HG03095 (cell line): Measurements from ENCODE around the gene CD200R1L.
"Not testable (repeated sequence)": the region's sequence is repeated elsewhere in the genome, so short reads cannot be mapped to it uniquely, and the experiment has no call there.

Source experiments
- ATAC-seq: cut with Tn5 transposase; IDR thresholded peaks from one replicate; pipeline ENCODE4 v1.9.1; 2021; ENCODE audit warnings: moderate library complexity; ENCODE audit not compliant: unreplicated experiment

CD200R1L gene, protein sequence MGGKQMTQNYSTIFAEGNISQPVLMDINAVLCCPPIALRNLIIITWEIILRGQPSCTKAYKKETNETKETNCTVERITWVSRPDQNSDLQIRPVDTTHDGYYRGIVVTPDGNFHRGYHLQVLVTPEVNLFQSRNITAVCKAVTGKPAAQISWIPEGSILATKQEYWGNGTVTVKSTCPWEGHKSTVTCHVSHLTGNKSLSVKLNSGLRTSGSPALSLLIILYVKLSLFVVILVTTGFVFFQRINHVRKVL

GRCh38 chr3:112846764-112847163, at the start of gene CD200R1L:
TSS of gene CD200R1L (minus strand) at chr3:112846864. CDS start at chr3:112829367, 17,497 bp downstream.
- ATAC-seq: no peak

DNA sequence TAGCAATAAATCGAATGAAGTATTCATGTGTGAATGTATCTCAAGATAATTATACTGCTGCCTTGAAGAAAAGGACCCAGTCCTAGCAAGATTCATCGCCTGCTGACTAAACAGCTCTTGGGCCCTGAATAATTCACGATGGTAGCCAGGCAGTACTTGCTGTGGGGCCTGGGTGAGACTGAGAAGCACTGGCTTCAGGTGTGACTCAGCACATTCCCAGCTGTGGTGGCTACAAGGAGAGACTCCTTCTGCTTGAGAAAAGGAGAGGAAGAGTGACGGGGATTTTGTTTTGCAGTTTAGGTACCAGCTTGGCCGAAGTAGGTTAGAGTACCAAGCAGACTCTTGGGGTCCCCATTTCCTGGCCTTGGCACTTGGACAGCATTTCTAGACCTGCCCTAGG, 47.6 kb upstream of the CD200R1L start:
- no peak for ATAC-seq

DNA sequence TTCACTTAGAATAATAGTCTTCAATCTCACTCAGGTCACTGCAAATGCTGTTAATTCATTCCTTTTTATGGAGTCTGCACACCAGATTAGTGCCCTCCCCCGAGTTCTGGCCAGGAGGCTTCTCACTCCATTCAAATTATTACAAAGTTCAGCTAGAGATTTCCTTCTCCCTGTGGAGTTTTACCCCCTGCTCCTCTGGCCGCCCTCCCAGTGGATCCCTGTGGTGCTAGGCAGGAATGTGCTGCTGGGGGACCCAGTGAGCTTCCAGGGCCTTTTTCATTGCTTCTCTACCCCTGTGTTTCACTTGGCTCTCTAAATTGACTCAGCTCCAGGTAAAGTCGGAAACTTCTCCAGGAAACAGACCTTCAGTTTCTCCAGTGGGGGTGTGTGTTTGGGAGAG, 42.7 kb upstream of the CD200R1L start:
- ATAC-seq: no peak

GRCh38 chr3:112888381-112889085, 41.9 kb upstream of the CD200R1L start:
- no peak for ATAC-seq

- ATAC-seq: no peak
Measured at GRCh38 chr3:112884678-112885290, 38.1 kb upstream of the CD200R1L start.

GRCh38 chr3:112881891-112882290, 35.2 kb upstream of the CD200R1L start:
- ATAC-seq: no peak

- ATAC-seq: no peak
Measured at GRCh38 chr3:112875561-112875960, 28.9 kb upstream of the CD200R1L start.

DNA sequence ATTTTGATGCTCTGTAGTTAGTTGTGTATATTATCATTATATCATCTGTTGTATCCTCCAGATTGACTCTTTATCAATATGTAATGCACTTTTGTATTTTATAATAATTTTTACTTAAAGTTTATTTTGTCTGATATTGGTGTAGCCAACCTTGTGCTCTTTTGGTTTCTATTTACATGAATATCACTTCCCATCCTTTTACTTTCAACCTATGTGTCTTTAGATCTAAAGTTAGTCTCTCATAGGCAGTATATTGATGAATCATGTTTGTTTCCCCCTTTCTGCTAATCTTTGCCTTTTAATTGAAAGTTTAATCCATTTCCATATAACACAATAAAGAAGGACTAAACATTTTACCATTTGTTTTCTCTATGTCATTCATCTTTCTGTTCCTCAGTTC, 28.1 kb upstream of the CD200R1L start:
- ATAC-seq: no peak

DNA sequence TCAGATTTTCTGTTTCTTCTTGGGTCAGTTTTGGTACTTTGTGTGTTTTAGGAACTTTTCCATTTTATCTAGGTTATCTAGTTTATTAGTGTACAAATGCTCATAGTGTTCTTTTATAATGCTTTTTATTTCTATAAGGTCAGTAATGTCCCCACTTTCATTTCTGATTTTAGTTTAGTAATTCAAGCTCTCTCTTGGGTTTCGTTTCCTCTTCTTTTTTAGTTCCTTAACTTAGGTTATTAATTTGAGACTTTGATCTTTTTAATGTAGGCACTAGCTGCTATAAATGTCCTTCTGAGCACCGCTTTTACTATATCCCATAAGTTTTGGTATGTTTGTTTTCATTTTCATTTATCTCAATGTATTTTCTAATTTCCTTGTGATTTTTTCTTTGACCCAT, 27.0 kb upstream of the CD200R1L start:
- ATAC-seq: peak; percentile 78

GRCh38 chr3:112871735-112872134, 25.1 kb upstream of the CD200R1L start:
- ATAC-seq: no peak

GRCh38 chr3:112865757-112866156, 19.1 kb upstream of the CD200R1L start:
- no peak for ATAC-seq

DNA sequence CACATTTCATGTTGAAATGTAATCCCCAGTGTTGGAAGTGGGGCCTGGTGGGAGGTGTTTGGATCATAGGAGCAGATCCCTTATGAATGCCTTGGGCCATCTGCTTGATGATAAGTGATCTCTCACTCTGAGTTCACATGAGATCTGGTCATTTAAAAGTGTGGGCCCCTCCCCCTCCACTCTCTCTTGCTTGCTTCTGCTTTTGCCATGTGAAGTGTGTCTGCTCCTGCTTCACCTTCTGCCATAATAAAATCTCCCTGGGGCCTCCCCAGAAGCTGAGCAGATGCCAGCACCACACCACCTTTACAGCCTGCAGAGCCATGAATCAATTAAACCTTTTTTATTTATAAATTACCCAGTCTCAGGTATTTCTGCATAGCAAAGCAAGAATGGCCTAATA, 14.2 kb upstream of the CD200R1L start:
- no peak for ATAC-seq

DNA sequence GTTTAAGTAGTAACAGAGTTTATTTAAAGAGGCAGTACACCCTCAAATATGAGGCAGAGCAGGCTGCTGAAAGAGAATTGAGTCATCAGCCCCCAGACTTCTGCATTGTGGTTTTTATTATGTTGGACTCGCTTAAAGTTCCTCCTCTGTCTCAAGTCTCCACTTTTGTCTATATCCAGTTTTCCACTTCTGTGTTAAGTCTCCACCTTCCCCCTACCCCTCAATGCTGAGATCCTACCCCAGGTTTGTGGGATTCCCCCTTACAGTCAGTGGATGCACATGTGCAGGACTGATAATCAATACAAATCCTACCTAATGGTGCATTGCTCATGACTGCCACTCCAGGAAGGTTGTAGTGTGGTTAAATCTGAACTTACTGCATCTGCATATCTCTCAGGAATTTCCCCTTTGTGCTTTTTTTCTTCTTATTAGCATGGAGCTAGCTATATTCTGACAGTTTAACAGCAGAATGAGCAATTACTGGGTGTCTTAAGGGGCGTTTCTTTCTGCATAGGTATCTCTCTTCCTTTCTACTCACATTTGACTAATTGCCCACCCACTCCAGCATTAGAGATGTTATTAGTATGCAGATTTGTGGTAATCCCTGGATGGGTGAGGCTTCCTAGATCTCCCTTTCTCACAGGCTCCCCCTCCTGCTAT, 11.9 kb upstream of the CD200R1L start:
- no peak for ATAC-seq

- ATAC-seq: no peak
Measured at GRCh38 chr3:112857526-112857925, 10.9 kb upstream of the CD200R1L start.

DNA sequence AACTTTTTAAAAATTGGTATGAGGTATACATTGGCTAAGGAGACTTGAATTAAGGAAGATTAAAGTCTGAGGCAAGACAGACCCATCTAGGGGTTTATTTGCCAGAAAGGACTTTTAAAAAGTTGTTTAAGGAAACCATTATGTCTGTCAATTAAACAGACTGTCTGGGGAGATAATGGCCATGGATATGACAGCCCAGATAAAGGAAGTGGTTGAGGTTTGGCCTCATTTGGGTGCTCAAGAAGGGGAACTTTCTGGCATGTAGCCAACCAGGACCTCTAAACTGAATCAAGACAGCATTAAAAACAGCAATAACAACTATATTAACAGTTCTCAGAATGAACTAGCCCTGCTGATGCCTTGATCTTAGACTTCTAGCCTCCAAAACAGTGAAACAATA, 9.9 kb upstream of the CD200R1L start:
- no peak for ATAC-seq

GRCh38 chr3:112855883-112856282, 9.2 kb upstream of the CD200R1L start:
- no peak for ATAC-seq

DNA sequence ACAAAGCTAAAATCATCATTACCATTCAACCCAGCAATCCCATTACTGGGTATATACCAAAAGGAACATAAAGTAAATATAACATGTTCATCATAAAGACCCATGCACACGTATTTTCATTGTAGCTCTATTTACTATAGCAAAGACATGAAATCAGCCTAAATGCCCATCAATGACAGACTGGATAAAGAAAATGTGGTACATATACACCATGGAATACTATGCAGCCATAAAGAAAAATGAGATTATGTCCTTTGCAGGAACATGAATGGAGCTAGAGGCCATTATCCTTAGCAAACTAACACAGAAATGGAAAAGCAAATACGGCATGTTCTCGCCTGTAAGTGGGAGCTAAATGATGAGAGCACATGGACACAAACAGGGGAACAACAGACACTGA, 8.4 kb upstream of the CD200R1L start:
- not testable (repeated sequence) for ATAC-seq

GRCh38 chr3:112848196-112848595, 1.5 kb upstream of the CD200R1L start:
- ATAC-seq: no peak

DNA sequence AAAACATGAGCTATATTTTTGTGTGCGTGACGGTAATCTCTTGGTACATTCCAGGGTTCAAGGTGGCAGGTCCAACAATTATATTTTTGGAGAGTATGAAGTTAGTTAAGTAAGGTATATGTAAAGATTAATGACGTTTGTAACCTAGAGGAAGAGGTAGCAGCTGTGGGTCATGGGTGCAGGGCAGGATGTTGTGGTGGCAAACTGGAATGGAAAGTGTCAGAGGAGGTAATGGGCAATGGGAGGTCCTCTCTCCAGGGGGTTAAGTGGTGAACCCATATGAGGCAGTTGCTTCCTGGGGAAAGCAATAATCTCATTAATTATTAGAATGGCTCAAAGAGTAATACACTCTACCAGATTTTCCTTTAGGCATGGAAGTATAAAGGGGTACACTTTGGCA, 1.0 kb upstream of the CD200R1L start:
- ATAC-seq: no peak

- ATAC-seq: no peak
Measured at GRCh38 chr3:112845772-112846171, 892 bp downstream of the CD200R1L start.

- no peak for ATAC-seq
Measured at GRCh38 chr3:112829046-112829445, 17.6 kb downstream of the CD200R1L start.
